K562 (cell line): ENCODE measurements around the gene AMBRA1. TPM values are rescaled to one million over a fixed set of nuclear protein-coding genes. Genes with fewer than 3 reads are reported as not detected.

Experiments
- ATAC-seq: fragments of 200-7000 bp; cut with Tn5 transposase; 3 replicates; pipeline ENCODE4 v1.9.1; 2020; ENCODE audit warnings: moderate library complexity
- BruUV-seq: library from RNA; stranded (reverse); fragments of 400-500 nt; replicated peaks from 2 replicates; lab custom pipeline; 2021; lab: Mats Ljungman, UMichigan
- CTCF ChIA-PET: fragments of 300-600 bp; formaldehyde crosslinking; extraction: SDS; loops from one replicate; lab custom pipeline; 2021; ENCODE audit warnings: low intra/inter-chr PET ratio; lab: Yijun Ruan, JAX
- POLR2A ChIA-PET: fragments of 300-600, 350-650 bp; sonication (Branson Sonifier 250); formaldehyde crosslinking; extraction: SDS; loops from one replicate; lab custom pipeline; 2021; ENCODE audit warnings: antibody characterized with exemption, inconsistent platforms; lab: Yijun Ruan, JAX
- DNase-seq, 4 experiments: peaks; one replicate each; pipeline versions ENCODE4 v3.0.0 to v3.0.0-alpha.2; 2011 to 2018; ENCODE audit warnings: low spot score in 3 of 4, mixed read lengths in 3 of 4; ENCODE audit errors: extremely low read depth in 1 of 4
- FAIRE-seq: peaks from 2 replicates; lab custom pipeline; 2011; peaks lifted over from hg19 to GRCh38; lab: Jason Lieb, UNC
- H2AFZ ChIP-seq: 2 replicates; pipeline ENCODE4 v1.6.0; 2011; ENCODE audit warnings: low read depth, low read length, control low read depth, inconsistent platforms
- H3K27ac ChIP-seq: fragments of 200-600 bp; 3 replicates; pipeline ENCODE4 v1.8.0; 2011; ENCODE audit warnings: low read depth, mild to moderate bottlenecking, control low read depth, inconsistent platforms, low read length, moderate library complexity, mixed read lengths; ENCODE audit errors: extremely low read depth
- H3K27me3 ChIP-seq, 2 experiments: fragments of 300-600 bp in 1 of 2; 2 replicates in 1 of 2; 3 replicates in 1 of 2; pipeline versions ENCODE4 v1.6.0 to v1.8.0; 2011; ENCODE audit warnings: inconsistent platforms in 2 of 2, low read length in 2 of 2, mild to moderate bottlenecking in 1 of 2, mixed read lengths in 1 of 2, moderate library complexity in 1 of 2; ENCODE audit not compliant: control insufficient read depth in 2 of 2, insufficient read depth in 2 of 2
- H3K36me3 ChIP-seq: fragments of 300-600 bp; 3 replicates; pipeline ENCODE4 v1.8.0; 2011; ENCODE audit warnings: mild to moderate bottlenecking, low read length, inconsistent platforms; ENCODE audit not compliant: control insufficient read depth, insufficient read depth
- H3K4me1 ChIP-seq, 2 experiments: fragments of 200-600 bp in 1 of 2; replicated peaks in 1 of 2; 2 replicates in 1 of 2; 3 replicates in 1 of 2; pipeline versions ENCODE4 v1.5.1 to v1.8.0; 2011; ENCODE audit warnings: inconsistent platforms in 2 of 2, low read length in 2 of 2, mild to moderate bottlenecking in 1 of 2, mixed read lengths in 1 of 2, moderate library complexity in 1 of 2; ENCODE audit not compliant: control insufficient read depth in 2 of 2, insufficient read depth in 2 of 2
- H3K4me2 ChIP-seq: 2 replicates; pipeline ENCODE4 v1.6.1; 2011; ENCODE audit warnings: low read length, control low read depth, inconsistent platforms, mixed read lengths; ENCODE audit not compliant: insufficient read depth
- H3K4me3 ChIP-seq: fragments of 200-600 bp; sonication (generic), shearing (Covaris generic); 2 replicates; pipeline ENCODE4 v1.5.1; 2016; ENCODE audit warnings: control low read depth, inconsistent platforms
- H3K79me2 ChIP-seq: fragments of 200-600 bp; 3 replicates; pipeline ENCODE4 v1.8.0; 2011; ENCODE audit warnings: low read length, inconsistent platforms; ENCODE audit not compliant: control insufficient read depth, insufficient read depth
- H3K9ac ChIP-seq, 2 experiments: 2 replicates each; pipeline versions ENCODE4 v1.6.0 to v1.6.1; 2011; ENCODE audit warnings: low read depth in 2 of 2, low read length in 2 of 2, control low read depth in 1 of 2, inconsistent platforms in 1 of 2, mild to moderate bottlenecking in 1 of 2, mixed read lengths in 1 of 2; ENCODE audit not compliant: insufficient read depth in 1 of 2
- H3K9me1 ChIP-seq: one replicate; pipeline ENCODE4 v1.6.0; 2011; ENCODE audit warnings: inconsistent platforms, mild to moderate bottlenecking, low read length, moderate library complexity; ENCODE audit not compliant: control insufficient read depth, insufficient read depth
- H3K9me3 ChIP-seq: replicated peaks from 2 replicates; pipeline ENCODE4 v1.5.1; 2011; ENCODE audit warnings: low read depth, low read length, inconsistent platforms; ENCODE audit not compliant: control insufficient read depth, insufficient read depth
- H4K20me1 ChIP-seq: replicated peaks from 2 replicates; pipeline ENCODE4 v1.6.1; 2011; ENCODE audit warnings: low read length, inconsistent platforms, mixed read lengths; ENCODE audit not compliant: control insufficient read depth, insufficient read depth
- BACH1 ChIP-seq: fragments of 200-800 bp; sonication (Bioruptor generic); IDR thresholded peaks from 2 replicates; pipeline ENCODE4 v1.6.1; 2016; ENCODE audit warnings: missing genetic modification characterization, missing compliant biosample characterization
- CHD7 ChIP-seq: fragments of 200-600 bp; sonication (generic); IDR thresholded peaks from one replicate; pipeline ENCODE4 v1.6.1; 2012; ENCODE audit warnings: mild to moderate bottlenecking, low read depth, low read length, inconsistent platforms
- JUND ChIP-seq, 2 experiments: IDR thresholded peaks; 2 replicates in 1 of 2; 3 replicates in 1 of 2; pipeline ENCODE4 v1.6.1; 2011; ENCODE audit warnings: borderline replicate concordance in 2 of 2, low read depth in 2 of 2, low read length in 2 of 2, improper control_type of control experiment in 1 of 2, missing biosample characterization in 1 of 2, missing genetic modification characterization in 1 of 2, missing genetic modification reagents in 1 of 2
- KDM5B ChIP-seq: fragments of 200-600 bp; sonication (generic); IDR thresholded peaks from 2 replicates; pipeline ENCODE4 v1.6.1; 2012; ENCODE audit warnings: low read depth, mild to moderate bottlenecking, moderate library complexity, low read length, control low read depth, inconsistent platforms; ENCODE audit not compliant: insufficient replicate concordance
- POLR2AphosphoS5 ChIP-seq: IDR thresholded peaks from 2 replicates; pipeline ENCODE4 v1.6.1; 2011; ENCODE audit warnings: mild to moderate bottlenecking, low read depth, low read length, moderate library complexity; ENCODE audit not compliant: control insufficient read depth, insufficient read depth
- SNIP1 ChIP-seq: fragments of 450-650 bp; IDR thresholded peaks from 2 replicates; pipeline ENCODE4 v1.7.1; 2017; ENCODE audit warnings: low read depth, mild to moderate bottlenecking
- SREBF1 ChIP-seq: fragments of 150-350 bp; IDR thresholded peaks from 2 replicates; pipeline ENCODE4 v1.6.1; 2014; ENCODE audit warnings: antibody characterized with exemption, low read depth, low read length, borderline replicate concordance
- TFAP4 ChIP-seq: sonication (generic); formaldehyde crosslinking; IDR thresholded peaks from 2 replicates; pipeline ENCODE4 v1.8.0; 2022; ENCODE audit warnings: missing genetic modification reagents, mild to moderate bottlenecking, moderate library complexity, borderline replicate concordance
- U2AF2 ChIP-seq: fragments of 200-400 bp; formaldehyde crosslinking; optimal IDR thresholded peaks from 2 replicates; pipeline ENCODE3; 2017; ENCODE audit warnings: low read depth, mild to moderate bottlenecking, low read length
- ZNF121 ChIP-seq: sonication (generic); formaldehyde crosslinking; conservative IDR thresholded peaks from 2 replicates; pipeline ENCODE4 v1.8.0; 2022; ENCODE audit warnings: missing genetic modification reagents
- WGBS: fragments of 100-300 bp; shearing (Covaris generic); methylation state at CpG from one replicate; pipeline ENCODE4 v1.1.6; 2016; ENCODE audit warnings: low coverage, mixed read lengths; ENCODE audit not compliant: insufficient coverage; ENCODE audit errors: missing lambda C conversion rate; 5-methylcytosine and 5-hydroxymethylcytosine counted together
- in situ Hi-C: fragments of 300-500 bp; cut with MboI; formaldehyde crosslinking; loops from 4 replicates; pipeline ENCODE4 v1.15.0; 2018; ENCODE audit warnings: inconsistent platforms, mixed read lengths
- intact Hi-C: fragments of 100-400 bp; cut with micrococcal nuclease; formaldehyde crosslinking; loops from 2 replicates; pipeline ENCODE4 v1.14.2; 2022
- polyA plus RNA-seq, 8 experiments: library from polyadenylated mRNA; depleted of rRNA in 4 of 8; stranded (reverse) in 5 of 8; unstranded in 3 of 8; fragments of >200 nt; fragmentation: Nextera tagmentation in 2 of 8; fragmentation: Illumina TruSeq in 1 of 8; extraction: Ambion mirVana in 2 of 8; extraction: Trizol in 1 of 8; gene quantifications; 2 replicates each; pipeline versions ENCODE4 v1.2.1 to v1.2.3, GENCODE V29; 2011 to 2014; ENCODE audit warnings: inconsistent platforms in 1 of 8, missing spikeins in 1 of 8
- total RNA-seq, 7 experiments: library from RNA; depleted of rRNA in 6 of 7; stranded (reverse); fragments of >200 nt in 6 of 7; fragmentation: Illumina TruSeq in 2 of 7; extraction: Trizol in 2 of 7; gene quantifications; 2 replicates each; pipeline versions ENCODE4 v1.2.1 to v1.2.3, GENCODE V29; 2011 to 2021; ENCODE audit warnings: low replicate concordance in 1 of 7

The AMBRA1 gene
- total and polyA plus RNA-seq, 9 of the 15 experiments (the other 6 are each of a cell fraction or from before 2014, with no cell fraction given) = 0.15 to 24.5 (median 13.0) TPM

DNA sequence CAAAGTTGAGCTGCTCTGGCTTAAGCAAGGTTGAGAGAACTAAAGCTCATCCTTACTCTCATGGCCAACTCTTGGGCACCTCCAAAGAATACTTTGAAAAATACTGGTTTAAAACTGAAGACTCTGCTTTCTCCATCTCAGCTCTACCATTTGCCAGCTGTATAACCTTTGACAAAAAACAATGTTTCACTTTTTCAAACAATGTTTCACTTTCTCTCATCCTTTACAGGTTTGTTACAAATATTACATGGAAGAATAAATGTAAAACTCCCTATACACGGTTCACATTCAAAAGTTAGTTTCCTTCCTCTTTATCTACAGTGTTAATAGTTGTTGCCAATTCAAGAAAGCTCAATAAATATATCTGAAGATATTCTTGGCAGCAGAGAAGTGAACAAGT is 19.2 kb downstream of the AMBRA1 start:
- H3K4me3 ChIP-seq = no peak overlapping the region
- H3K9me3 ChIP-seq = no peaks in the 10 kb centered on the region
- WGBS = 45% methylated on average over 1 of the region's 1 CpG
- DNase-seq (no peak), FAIRE-seq (no peak), ATAC-seq (no peak)
- H3K9me1 ChIP-seq = no peaks in the 10 kb centered on the region
- ChIA-PET CTCF (no interaction called here), POLR2A (interaction anchor here (0.9 to 1.0 kb wide), 2 partner anchors 17 to 459 kb away, joined by 3 read pairs; no protein-coding TSS in a partner anchor)
- peaks cover 4% of the 10 kb centered on the region; the same call in 1 of the 3 replicates for H3K36me3 ChIP-seq
- H3K9ac ChIP-seq = no peak overlapping the region
- no peaks in the 10 kb centered on the region; a peak in 1 of 5 replicates for H3K4me1 ChIP-seq
- H4K20me1 ChIP-seq = peaks cover 6% of the 10 kb centered on the region; the same call in 1 of the 2 replicates
- in situ Hi-C loops (no loop called here), intact Hi-C loops (no loop called here)
- no peaks in the 10 kb centered on the region for H3K27me3 ChIP-seq
- H3K4me2 ChIP-seq = no peak overlapping the region
- BruUV-seq = no TSS peak
- peaks cover 66% of the 10 kb centered on the region for H3K79me2 ChIP-seq
- H2AFZ ChIP-seq = no peak overlapping the region
- H3K27ac ChIP-seq = no peak overlapping the region
- TF ChIP-seq ZNF121 (CRISPR knock-in tag) (no peak), SNIP1 (no peak), SREBF1 (no peak), KDM5B (no peak), CHD7 (no peak), JUND (IDR thresholded peaks at IDR 0.05; ENCODE audit: borderline replicate concordance, low read depth, low read length) (no peak), JUND (tag; IDR thresholded peaks at IDR 0.05; ENCODE audit: borderline replicate concordance, low read depth, low read length) (no peak), BACH1 (tag) (no peak), TFAP4 (no peak), POLR2AphosphoS5 (no peak), U2AF2 (no peak)
